HepG2 (cell line): Measurements from ENCODE around the gene IKZF5. TPM values are rescaled to one million over a fixed set of nuclear protein-coding genes. Genes with fewer than 3 reads are reported as not detected.
A peak's percentile ranks its signal among the peaks of the same experiment; 100 is the strongest.

Experiments used
- ATF7-NPFF ChIP-seq: sonication (generic); formaldehyde crosslinking; IDR thresholded peaks from 2 replicates; pipeline ENCODE4 v1.8.1; 2023; ENCODE audit warnings: mild to moderate bottlenecking, low read depth, missing genetic modification reagents, moderate library complexity
- MEIS1 ChIP-seq: sonication (generic); formaldehyde crosslinking; IDR thresholded peaks from 2 replicates; pipeline ENCODE4 v1.9.0; 2021; ENCODE audit warnings: mild to moderate bottlenecking, missing genetic modification reagents, moderate library complexity, borderline replicate concordance
- NFRKB ChIP-seq: fragments of 450-650 bp; IDR thresholded peaks from 2 replicates; pipeline ENCODE4 v1.6.1; 2017
- NR1H2 ChIP-seq: sonication (generic); formaldehyde crosslinking; IDR thresholded peaks from 2 replicates; pipeline ENCODE4 v1.8.1; 2022; ENCODE audit warnings: low read depth, missing genetic modification reagents, borderline replicate concordance
- SAP130 ChIP-seq: IDR thresholded peaks from 2 replicates; pipeline ENCODE4 v1.6.1; 2016; ENCODE audit warnings: low read depth
- SCMH1 ChIP-seq: sonication (generic); formaldehyde crosslinking; IDR thresholded peaks from 2 replicates; pipeline ENCODE4 v1.9.0; 2021; ENCODE audit warnings: missing genetic modification reagents, mild to moderate bottlenecking, borderline replicate concordance
- SP140L ChIP-seq: sonication (generic); formaldehyde crosslinking; IDR thresholded peaks from 2 replicates; pipeline ENCODE4 v1.4.0; 2020; ENCODE audit warnings: missing genetic modification reagents, borderline replicate concordance
- ZBTB42 ChIP-seq: sonication (generic); formaldehyde crosslinking; IDR thresholded peaks from 2 replicates; pipeline ENCODE4 v1.5.0; 2020; ENCODE audit warnings: mild to moderate bottlenecking, missing genetic modification reagents
- ZNF17 ChIP-seq: sonication (generic); formaldehyde crosslinking; IDR thresholded peaks from 2 replicates; pipeline ENCODE4 v1.5.0; 2020; ENCODE audit warnings: mild to moderate bottlenecking, missing genetic modification reagents
- ZNF430 ChIP-seq: sonication (generic); formaldehyde crosslinking; IDR thresholded peaks from 2 replicates; pipeline ENCODE4 v1.9.0; 2021; ENCODE audit warnings: mild to moderate bottlenecking, missing genetic modification reagents
- ZNF660 ChIP-seq: sonication (generic); formaldehyde crosslinking; IDR thresholded peaks from 2 replicates; pipeline ENCODE4 v1.5.1; 2020; ENCODE audit warnings: mild to moderate bottlenecking, low read depth, missing genetic modification reagents, borderline replicate concordance
- ZNF782 ChIP-seq: sonication (generic); formaldehyde crosslinking; IDR thresholded peaks from 2 replicates; pipeline ENCODE4 v1.4.0; 2020; ENCODE audit warnings: missing genetic modification reagents, mild to moderate bottlenecking, borderline replicate concordance
- ZNF83 ChIP-seq: sonication (generic); formaldehyde crosslinking; IDR thresholded peaks from 2 replicates; pipeline ENCODE4 v1.4.0; 2020; ENCODE audit warnings: missing genetic modification reagents, mild to moderate bottlenecking, borderline replicate concordance
- polyA plus RNA-seq, 8 experiments: library from polyadenylated mRNA; depleted of rRNA in 3 of 8; stranded (reverse) in 7 of 8; unstranded in 1 of 8; fragments of >200 nt; fragmentation: Illumina TruSeq in 4 of 8; extraction: Trizol in 4 of 8; gene quantifications; 2 replicates each; pipeline versions ENCODE4 v1.2.1 to v1.2.3, GENCODE V29; 2011 to 2016; ENCODE audit warnings: low read depth in 4 of 8, missing spikeins in 1 of 8, mixed read lengths in 1 of 8; ENCODE audit not compliant: insufficient read depth in 1 of 8
- total RNA-seq, 5 experiments: library from RNA; depleted of rRNA; stranded (reverse); fragments of >200 nt; fragmentation: Illumina TruSeq; extraction: Trizol; gene quantifications; 2 replicates each; pipeline ENCODE4 v1.2.3, GENCODE V29; 2016; ENCODE audit warnings: low read depth in 1 of 5
- TF ChIP-seq, protein P1 (sequence below): sonication (generic); formaldehyde crosslinking; IDR thresholded peaks from 2 replicates; pipeline ENCODE4 v1.4.0; 2020; ENCODE audit warnings: mild to moderate bottlenecking, missing genetic modification reagents, borderline replicate concordance
- TF ChIP-seq, protein P2 (sequence below): sonication (generic); formaldehyde crosslinking; IDR thresholded peaks from 2 replicates; pipeline ENCODE4 v1.4.0; 2020; ENCODE audit warnings: missing genetic modification reagents
- TF ChIP-seq, protein P3 (sequence below): sonication (generic); formaldehyde crosslinking; IDR thresholded peaks from 2 replicates; pipeline ENCODE4 v1.4.0; 2020; ENCODE audit warnings: missing genetic modification reagents
- TF ChIP-seq, protein P4 (sequence below): sonication (generic); formaldehyde crosslinking; IDR thresholded peaks from 2 replicates; pipeline ENCODE4 v1.4.0; 2020; ENCODE audit warnings: missing genetic modification reagents

The IKZF5 gene
- total and polyA plus RNA-seq, 2 of the 13 experiments (the other 11 are each of a cell fraction or from before 2014, with no cell fraction given), result 3.7 to 12.0 TPM

DNA sequence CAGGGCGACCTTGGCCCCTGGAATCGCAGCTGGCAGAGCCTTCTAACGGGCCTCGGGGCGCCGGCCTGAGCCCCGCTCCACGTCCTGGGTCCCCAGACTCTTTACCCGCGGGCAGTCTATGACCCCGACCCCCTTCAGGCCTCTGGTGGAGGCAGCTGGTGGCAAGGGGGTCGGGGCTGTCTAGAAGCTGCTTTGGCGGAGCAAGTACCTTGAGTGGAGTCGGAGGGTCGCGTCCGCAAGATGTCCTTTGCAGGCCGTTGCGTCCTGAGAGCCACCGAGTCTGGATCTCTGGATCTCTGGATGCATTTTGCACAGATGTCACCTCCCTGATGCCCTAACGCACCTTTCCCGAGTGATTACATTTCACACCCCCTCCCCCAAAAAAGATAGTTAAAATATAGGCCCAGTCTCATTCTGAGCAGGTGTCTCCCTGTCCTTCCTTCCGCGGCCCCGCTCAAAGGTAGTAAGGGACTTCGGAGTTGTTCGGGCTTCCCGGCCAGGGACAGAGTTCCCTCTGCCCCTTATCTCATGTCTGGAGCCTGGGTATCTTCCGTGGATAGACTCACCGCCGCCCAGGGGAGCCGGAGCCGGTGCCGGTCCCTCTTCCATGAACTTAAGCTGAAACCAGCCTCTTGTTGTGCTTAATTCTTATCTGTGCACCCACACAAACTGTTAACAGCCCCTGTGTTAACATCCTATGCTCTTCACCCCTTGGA lies 668 bp upstream of the IKZF5 start (continued):
- TF ChIP-seq, protein P1, sequence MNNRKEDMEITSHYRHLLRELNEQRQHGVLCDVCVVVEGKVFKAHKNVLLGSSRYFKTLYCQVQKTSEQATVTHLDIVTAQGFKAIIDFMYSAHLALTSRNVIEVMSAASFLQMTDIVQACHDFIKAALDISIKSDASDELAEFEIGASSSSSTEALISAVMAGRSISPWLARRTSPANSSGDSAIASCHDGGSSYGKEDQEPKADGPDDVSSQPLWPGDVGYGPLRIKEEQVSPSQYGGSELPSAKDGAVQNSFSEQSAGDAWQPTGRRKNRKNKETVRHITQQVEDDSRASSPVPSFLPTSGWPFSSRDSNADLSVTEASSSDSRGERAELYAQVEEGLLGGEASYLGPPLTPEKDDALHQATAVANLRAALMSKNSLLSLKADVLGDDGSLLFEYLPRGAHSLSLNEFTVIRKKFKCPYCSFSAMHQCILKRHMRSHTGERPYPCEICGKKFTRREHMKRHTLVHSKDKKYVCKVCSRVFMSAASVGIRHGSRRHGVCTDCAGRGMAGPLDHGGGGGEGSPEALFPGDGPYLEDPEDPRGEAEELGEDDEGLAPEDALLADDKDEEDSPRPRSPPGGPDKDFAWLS, result no peak
- TF ChIP-seq SCMH1 (CRISPR knock-in tag) (no peak), SAP130 (no peak; the same call in 1 of the 2 replicates), ATF7-NPFF (CRISPR knock-in tag) (no peak), NFRKB (no peak), SP140L (CRISPR knock-in tag) (no peak), NR1H2 (CRISPR knock-in tag) (0 out of 2 replicates have a peak, but pooled peaks have one; percentile 49), ZNF430 (no peak), ZNF782 (CRISPR knock-in tag) (no peak), MEIS1 (CRISPR knock-in tag) (0 out of 2 replicates have a peak, but pooled peaks have one; percentile 49), ZNF660 (CRISPR knock-in tag) (no peak), ZNF17 (CRISPR knock-in tag) (no peak), ZNF83 (no peak), ZBTB42 (no peak)
- TF ChIP-seq, protein P2, sequence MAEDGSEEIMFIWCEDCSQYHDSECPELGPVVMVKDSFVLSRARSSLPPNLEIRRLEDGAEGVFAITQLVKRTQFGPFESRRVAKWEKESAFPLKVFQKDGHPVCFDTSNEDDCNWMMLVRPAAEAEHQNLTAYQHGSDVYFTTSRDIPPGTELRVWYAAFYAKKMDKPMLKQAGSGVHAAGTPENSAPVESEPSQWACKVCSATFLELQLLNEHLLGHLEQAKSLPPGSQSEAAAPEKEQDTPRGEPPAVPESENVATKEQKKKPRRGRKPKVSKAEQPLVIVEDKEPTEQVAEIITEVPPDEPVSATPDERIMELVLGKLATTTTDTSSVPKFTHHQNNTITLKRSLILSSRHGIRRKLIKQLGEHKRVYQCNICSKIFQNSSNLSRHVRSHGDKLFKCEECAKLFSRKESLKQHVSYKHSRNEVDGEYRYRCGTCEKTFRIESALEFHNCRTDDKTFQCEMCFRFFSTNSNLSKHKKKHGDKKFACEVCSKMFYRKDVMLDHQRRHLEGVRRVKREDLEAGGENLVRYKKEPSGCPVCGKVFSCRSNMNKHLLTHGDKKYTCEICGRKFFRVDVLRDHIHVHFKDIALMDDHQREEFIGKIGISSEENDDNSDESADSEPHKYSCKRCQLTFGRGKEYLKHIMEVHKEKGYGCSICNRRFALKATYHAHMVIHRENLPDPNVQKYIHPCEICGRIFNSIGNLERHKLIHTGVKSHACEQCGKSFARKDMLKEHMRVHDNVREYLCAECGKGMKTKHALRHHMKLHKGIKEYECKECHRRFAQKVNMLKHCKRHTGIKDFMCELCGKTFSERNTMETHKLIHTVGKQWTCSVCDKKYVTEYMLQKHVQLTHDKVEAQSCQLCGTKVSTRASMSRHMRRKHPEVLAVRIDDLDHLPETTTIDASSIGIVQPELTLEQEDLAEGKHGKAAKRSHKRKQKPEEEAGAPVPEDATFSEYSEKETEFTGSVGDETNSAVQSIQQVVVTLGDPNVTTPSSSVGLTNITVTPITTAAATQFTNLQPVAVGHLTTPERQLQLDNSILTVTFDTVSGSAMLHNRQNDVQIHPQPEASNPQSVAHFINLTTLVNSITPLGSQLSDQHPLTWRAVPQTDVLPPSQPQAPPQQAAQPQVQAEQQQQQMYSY (CRISPR knock-in tag), result 0 out of 2 replicates have a peak, but pooled peaks have one; percentile 49
- TF ChIP-seq, protein P3, sequence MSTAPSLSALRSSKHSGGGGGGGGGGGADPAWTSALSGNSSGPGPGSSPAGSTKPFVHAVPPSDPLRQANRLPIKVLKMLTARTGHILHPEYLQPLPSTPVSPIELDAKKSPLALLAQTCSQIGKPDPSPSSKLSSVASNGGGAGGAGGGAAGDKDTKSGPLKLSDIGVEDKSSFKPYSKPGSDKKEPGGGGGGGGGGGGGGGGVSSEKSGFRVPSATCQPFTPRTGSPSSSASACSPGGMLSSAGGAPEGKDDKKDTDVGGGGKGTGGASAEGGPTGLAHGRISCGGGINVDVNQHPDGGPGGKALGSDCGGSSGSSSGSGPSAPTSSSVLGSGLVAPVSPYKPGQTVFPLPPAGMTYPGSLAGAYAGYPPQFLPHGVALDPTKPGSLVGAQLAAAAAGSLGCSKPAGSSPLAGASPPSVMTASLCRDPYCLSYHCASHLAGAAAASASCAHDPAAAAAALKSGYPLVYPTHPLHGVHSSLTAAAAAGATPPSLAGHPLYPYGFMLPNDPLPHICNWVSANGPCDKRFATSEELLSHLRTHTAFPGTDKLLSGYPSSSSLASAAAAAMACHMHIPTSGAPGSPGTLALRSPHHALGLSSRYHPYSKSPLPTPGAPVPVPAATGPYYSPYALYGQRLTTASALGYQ, result no peak
- TF ChIP-seq, protein P4, sequence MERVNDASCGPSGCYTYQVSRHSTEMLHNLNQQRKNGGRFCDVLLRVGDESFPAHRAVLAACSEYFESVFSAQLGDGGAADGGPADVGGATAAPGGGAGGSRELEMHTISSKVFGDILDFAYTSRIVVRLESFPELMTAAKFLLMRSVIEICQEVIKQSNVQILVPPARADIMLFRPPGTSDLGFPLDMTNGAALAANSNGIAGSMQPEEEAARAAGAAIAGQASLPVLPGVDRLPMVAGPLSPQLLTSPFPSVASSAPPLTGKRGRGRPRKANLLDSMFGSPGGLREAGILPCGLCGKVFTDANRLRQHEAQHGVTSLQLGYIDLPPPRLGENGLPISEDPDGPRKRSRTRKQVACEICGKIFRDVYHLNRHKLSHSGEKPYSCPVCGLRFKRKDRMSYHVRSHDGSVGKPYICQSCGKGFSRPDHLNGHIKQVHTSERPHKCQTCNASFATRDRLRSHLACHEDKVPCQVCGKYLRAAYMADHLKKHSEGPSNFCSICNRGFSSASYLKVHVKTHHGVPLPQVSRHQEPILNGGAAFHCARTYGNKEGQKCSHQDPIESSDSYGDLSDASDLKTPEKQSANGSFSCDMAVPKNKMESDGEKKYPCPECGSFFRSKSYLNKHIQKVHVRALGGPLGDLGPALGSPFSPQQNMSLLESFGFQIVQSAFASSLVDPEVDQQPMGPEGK, result no peak
